ENCODE measurements around the gene PARD3. TPM values are rescaled to one million over a fixed set of nuclear protein-coding genes. Genes with fewer than 3 reads are reported as not detected.

Gene PARD3
- total RNA-seq, 4 donors from 2014 or later, result 39.2 to 124 (median 48.0) TPM

GRCh38 chr10:34547695-34548094, 267.4 kb downstream of the PARD3 start:
- Histone ChIP-seq H3K27me3 (no peaks in the 10 kb centered on the region), H3K27ac (no peak overlapping the region)
- TF ChIP-seq POLR2A (IDR thresholded peaks at IDR 0.05), result no peak
- TF ChIP-seq CTCF (IDR thresholded peaks at IDR 0.05), result no peak

GRCh38 chr10:34547291-34547690, 267.8 kb downstream of the PARD3 start:
- no peaks in the 10 kb centered on the region for H3K36me3 ChIP-seq
- no peak for DNase-seq
- no peaks in the 10 kb centered on the region for H3K4me1 ChIP-seq
- no peaks in the 10 kb centered on the region for H3K9me3 ChIP-seq
- no peaks in the 10 kb centered on the region for H3K27me3 ChIP-seq
- TF ChIP-seq CTCF (IDR thresholded peaks at IDR 0.05), result no peak
- TF ChIP-seq POLR2A (IDR thresholded peaks at IDR 0.05), result no peak
- H3K4me3 ChIP-seq, result no peak overlapping the region
- no peak overlapping the region for H3K27ac ChIP-seq

More at GRCh38 chr10:34547695-34548094, 267.4 kb downstream of the PARD3 start:
- DNase-seq, result no peak
- H3K4me3 ChIP-seq, result no peak overlapping the region
- H3K9me3 ChIP-seq, result no peaks in the 10 kb centered on the region
- H3K36me3 ChIP-seq, result no peaks in the 10 kb centered on the region
- H3K4me1 ChIP-seq, result no peaks in the 10 kb centered on the region

- Histone ChIP-seq H3K27ac (no peak overlapping the region), H3K4me3 (no peak overlapping the region), H3K9me3 (no peaks in the 10 kb centered on the region), H3K36me3 (no peaks in the 10 kb centered on the region), H3K27me3 (no peaks in the 10 kb centered on the region), H3K4me1 (peaks cover 0 to 9% (median 0%) of the 10 kb centered on the region in 4 donors)
- no peak for DNase-seq
- TF ChIP-seq CTCF (IDR thresholded peaks at IDR 0.05) (no peak), POLR2A (IDR thresholded peaks at IDR 0.05) (no peak)
Measured at GRCh38 chr10:34544400-34544799, 270.7 kb downstream of the PARD3 start.

- H3K27ac ChIP-seq, result no peak overlapping the region
- peaks cover 0 to 9% (median 0%) of the 10 kb centered on the region in 4 donors for H3K4me1 ChIP-seq
- no peaks in the 10 kb centered on the region for H3K9me3 ChIP-seq
- no peak for DNase-seq
- H3K27me3 ChIP-seq, result no peaks in the 10 kb centered on the region
- H3K36me3 ChIP-seq, result no peaks in the 10 kb centered on the region
- H3K4me3 ChIP-seq, result no peak overlapping the region
- no peak for TF ChIP-seq POLR2A (IDR thresholded peaks at IDR 0.05)
- TF ChIP-seq CTCF (IDR thresholded peaks at IDR 0.05), result no peak
Measured at GRCh38 chr10:34543716-34544115, 271.4 kb downstream of the PARD3 start.

GRCh38 chr10:34540492-34540891, 274.6 kb downstream of the PARD3 start:
- H3K36me3 ChIP-seq, result no peaks in the 10 kb centered on the region
- peaks cover 0 to 9% (median 0%) of the 10 kb centered on the region in 4 donors for H3K4me1 ChIP-seq
- TF ChIP-seq POLR2A (IDR thresholded peaks at IDR 0.05) (no peak), CTCF (IDR thresholded peaks at IDR 0.05) (no peak)
- H3K4me3 ChIP-seq, result no peak overlapping the region
- no peak overlapping the region for H3K27ac ChIP-seq
- no peak for DNase-seq
- no peaks in the 10 kb centered on the region for H3K9me3 ChIP-seq
- no peaks in the 10 kb centered on the region for H3K27me3 ChIP-seq

Data from Peyer's patch (tissue), 4 donors.